ENCODE measurements around the gene AKNA.

Gene AKNA

GRCh38 chr9:114314256-114314867 is 73.4 kb downstream of the AKNA start:
- H3K36me3 Mint-ChIP-seq: no peaks in the 10 kb centered on the region
- H3K9me3 Mint-ChIP-seq: no peaks in the 10 kb centered on the region
- CTCF ChIA-PET: no interaction called here
- peaks cover 12% of the 10 kb centered on the region for H3K27me3 Mint-ChIP-seq
- H3K4me1 Mint-ChIP-seq: peaks cover 5% of the 10 kb centered on the region
- DNase-seq: no peak
- peak overlapping the region; percentile 64 for H3K27ac Mint-ChIP-seq
- no peak overlapping the region for H3K4me3 Mint-ChIP-seq

DNA sequence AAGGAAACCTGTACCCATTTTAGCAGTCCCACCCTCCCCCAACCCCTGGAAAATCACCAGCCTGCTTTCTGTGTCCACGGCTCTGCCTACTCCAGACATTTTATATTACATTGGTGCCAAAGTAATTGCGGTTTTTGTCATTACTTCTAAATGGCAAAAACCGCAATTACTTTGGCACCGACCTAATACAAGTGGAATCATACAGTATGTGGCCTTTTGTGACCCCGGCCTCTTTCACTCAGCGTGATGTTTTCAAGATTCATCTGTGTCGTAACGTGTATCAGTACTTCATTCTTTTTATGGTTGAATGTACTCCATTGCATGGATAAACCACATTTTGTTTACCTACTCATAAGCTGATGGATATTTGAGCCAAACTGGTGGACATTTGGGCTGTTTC is 74.6 kb downstream of the AKNA start:
- Mint-ChIP-seq H3K4me1 (peaks cover 4% of the 10 kb centered on the region), H3K36me3 (no peaks in the 10 kb centered on the region), H3K4me3 (no peak overlapping the region), H3K27ac (no peak overlapping the region), H3K27me3 (peaks cover 6% of the 10 kb centered on the region), H3K9me3 (no peaks in the 10 kb centered on the region)
- DNase-seq: no peak
- CTCF ChIA-PET: no interaction called here

DNA sequence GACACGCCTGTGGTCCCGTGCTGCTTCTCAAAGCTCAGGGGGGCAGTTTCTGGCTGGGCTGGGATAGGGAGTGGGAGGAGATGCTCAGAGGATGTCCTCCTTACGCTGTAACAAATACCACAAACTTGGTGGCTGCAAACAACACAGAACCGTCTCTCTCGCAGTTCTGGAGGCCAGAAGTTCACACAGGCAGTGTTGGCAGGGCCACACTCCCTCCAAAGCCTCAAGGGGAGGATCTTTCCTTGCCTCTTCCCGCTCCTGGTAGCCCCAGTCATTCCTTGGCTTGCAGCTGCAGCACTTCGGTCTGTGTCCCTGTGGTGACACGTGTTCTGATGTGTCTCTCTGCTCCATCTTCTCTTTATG is 75.3 kb downstream of the AKNA start:
- Mint-ChIP-seq H3K4me1 (no peaks in the 10 kb centered on the region), H3K4me3 (no peak overlapping the region), H3K27ac (no peak overlapping the region), H3K36me3 (no peaks in the 10 kb centered on the region), H3K9me3 (no peaks in the 10 kb centered on the region), H3K27me3 (peaks cover 9% of the 10 kb centered on the region)
- DNase-seq: no peak
- CTCF ChIA-PET: no interaction called here

- Mint-ChIP-seq H3K27me3 (peaks cover 10% of the 10 kb centered on the region), H3K27ac (no peak overlapping the region), H3K4me1 (no peaks in the 10 kb centered on the region), H3K9me3 (no peaks in the 10 kb centered on the region), H3K36me3 (no peaks in the 10 kb centered on the region), H3K4me3 (no peak overlapping the region)
- DNase-seq: no peak
- CTCF ChIA-PET: interaction anchor here (1.5 kb wide), 1 partner anchor 21 kb away, joined by 4 read pairs; no protein-coding TSS in a partner anchor
Observed at GRCh38 chr9:114311571-114312512, 75.9 kb downstream of the AKNA start.

DNA sequence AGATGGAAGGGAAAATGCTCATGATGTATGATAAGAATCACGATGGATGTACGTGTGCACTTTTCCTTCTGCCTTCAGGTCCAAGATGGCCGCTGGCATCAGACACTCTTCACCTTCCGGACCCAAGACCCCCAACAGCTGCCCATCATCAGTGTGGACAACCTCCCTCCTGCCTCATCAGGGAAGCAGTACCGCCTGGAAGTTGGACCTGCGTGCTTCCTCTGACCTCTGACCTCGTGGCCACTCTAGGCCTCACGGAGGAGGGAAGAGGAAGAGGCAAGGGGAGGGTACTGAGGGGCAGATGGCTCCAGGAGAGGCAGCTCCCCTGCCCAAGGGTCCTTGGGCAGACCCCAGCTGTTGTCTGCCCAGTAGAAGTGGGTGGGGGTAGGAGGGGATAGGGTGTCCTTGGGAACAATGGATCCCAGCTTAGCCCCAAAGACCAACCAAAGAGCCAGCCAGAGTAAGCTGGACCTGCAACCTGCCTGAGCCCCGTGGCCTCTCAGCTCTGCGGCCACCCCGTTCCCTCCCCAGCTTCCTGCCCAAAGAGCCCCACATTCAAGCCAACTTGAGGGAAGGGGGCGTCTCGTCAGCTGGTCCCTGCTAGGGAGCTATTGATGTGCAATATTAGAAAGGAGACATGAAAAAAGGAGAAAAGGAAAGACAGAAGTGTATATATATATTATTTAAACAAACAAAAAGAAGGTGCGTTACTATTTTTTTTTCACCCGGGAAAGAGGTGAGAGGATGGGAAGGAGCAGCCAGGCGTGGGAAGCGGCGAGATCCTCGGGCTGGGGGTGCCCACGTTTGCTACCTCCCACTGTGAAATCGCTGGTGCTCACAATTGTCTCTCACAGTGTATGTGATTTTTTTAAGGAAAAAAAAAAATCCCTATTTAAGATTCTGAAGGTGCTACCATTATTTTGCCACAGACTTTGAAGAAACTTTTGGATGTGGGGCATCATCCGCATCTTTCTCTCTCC is 77.0 kb downstream of the AKNA start:
- Mint-ChIP-seq H3K4me3 (no peak overlapping the region), H3K27ac (no peak overlapping the region), H3K9me3 (no peaks in the 10 kb centered on the region), H3K27me3 (peaks cover 12% of the 10 kb centered on the region), H3K4me1 (no peaks in the 10 kb centered on the region), H3K36me3 (no peaks in the 10 kb centered on the region)
- CTCF ChIA-PET: interaction anchor here (0.8 to 1.5 kb wide), 3 partner anchors 9 to 228 kb away, joined by 3 to 4 read pairs (median 3); no protein-coding TSS in a partner anchor
- DNase-seq: no peak

DNA sequence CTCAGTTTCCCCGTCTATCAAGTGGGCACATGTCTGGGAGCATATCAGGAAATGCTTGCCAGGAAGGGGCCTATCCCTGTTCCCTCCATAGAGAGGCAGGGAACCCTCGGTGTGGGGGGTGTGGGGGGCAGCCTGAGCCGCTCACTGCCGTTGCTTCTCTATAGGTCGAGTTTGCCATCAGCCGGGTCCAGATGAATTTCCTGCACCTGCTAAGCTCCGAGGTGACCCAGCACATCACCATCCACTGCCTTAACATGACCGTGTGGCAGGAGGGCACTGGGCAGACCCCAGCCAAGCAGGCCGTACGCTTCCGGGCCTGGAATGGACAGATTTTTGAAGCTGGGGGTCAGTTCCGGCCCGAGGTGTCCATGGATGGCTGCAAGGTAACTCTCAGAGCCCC is 78.7 kb downstream of the AKNA start:
- H3K4me3 Mint-ChIP-seq: no peak overlapping the region
- no peaks in the 10 kb centered on the region for H3K4me1 Mint-ChIP-seq
- H3K27me3 Mint-ChIP-seq: peaks cover 19% of the 10 kb centered on the region
- H3K27ac Mint-ChIP-seq: no peak overlapping the region
- no peaks in the 10 kb centered on the region for H3K9me3 Mint-ChIP-seq
- no peak for DNase-seq
- H3K36me3 Mint-ChIP-seq: no peaks in the 10 kb centered on the region
- CTCF ChIA-PET: interaction anchor here (0.9 to 1.6 kb wide), 3 partner anchors 12 to 227 kb away, joined by 3 read pairs; no protein-coding TSS in a partner anchor

GRCh38 chr9:114308361-114308950 is 79.3 kb downstream of the AKNA start:
- H3K4me1 Mint-ChIP-seq: no peaks in the 10 kb centered on the region
- H3K36me3 Mint-ChIP-seq: no peaks in the 10 kb centered on the region
- H3K9me3 Mint-ChIP-seq: no peaks in the 10 kb centered on the region
- CTCF ChIA-PET: interaction anchor here (1.6 kb wide), 1 partner anchor 12 kb away, joined by 3 read pairs; no protein-coding TSS in a partner anchor
- peaks cover 20% of the 10 kb centered on the region for H3K27me3 Mint-ChIP-seq
- no peak for DNase-seq
- H3K27ac Mint-ChIP-seq: no peak overlapping the region
- H3K4me3 Mint-ChIP-seq: no peak overlapping the region

DNA sequence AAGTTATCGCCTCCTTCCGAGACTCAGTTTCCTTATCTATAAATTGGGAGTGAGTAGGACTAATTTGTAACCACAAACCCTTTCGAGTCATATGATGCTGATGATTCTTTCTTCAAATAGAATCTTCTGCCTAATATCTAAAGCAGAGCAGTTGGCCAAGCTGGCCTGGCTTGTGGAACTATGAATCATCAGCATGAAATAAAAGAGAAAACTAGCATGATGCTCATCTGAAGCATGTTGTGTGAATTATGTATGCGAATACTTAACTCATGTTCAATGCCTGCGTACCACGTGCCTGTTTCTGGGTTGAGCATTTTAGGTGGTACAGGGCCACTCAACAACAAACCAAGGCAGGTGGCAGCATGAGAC is 79.9 kb downstream of the AKNA start:
- H3K27ac Mint-ChIP-seq: no peak overlapping the region
- no peaks in the 10 kb centered on the region for H3K36me3 Mint-ChIP-seq
- H3K4me1 Mint-ChIP-seq: no peaks in the 10 kb centered on the region
- no peaks in the 10 kb centered on the region for H3K9me3 Mint-ChIP-seq
- CTCF ChIA-PET: interaction anchor here (1.6 kb wide), 1 partner anchor 13 kb away, joined by 3 read pairs; no protein-coding TSS in a partner anchor
- H3K27me3 Mint-ChIP-seq: peaks cover 20% of the 10 kb centered on the region
- H3K4me3 Mint-ChIP-seq: no peak overlapping the region
- no peak for DNase-seq

DNA sequence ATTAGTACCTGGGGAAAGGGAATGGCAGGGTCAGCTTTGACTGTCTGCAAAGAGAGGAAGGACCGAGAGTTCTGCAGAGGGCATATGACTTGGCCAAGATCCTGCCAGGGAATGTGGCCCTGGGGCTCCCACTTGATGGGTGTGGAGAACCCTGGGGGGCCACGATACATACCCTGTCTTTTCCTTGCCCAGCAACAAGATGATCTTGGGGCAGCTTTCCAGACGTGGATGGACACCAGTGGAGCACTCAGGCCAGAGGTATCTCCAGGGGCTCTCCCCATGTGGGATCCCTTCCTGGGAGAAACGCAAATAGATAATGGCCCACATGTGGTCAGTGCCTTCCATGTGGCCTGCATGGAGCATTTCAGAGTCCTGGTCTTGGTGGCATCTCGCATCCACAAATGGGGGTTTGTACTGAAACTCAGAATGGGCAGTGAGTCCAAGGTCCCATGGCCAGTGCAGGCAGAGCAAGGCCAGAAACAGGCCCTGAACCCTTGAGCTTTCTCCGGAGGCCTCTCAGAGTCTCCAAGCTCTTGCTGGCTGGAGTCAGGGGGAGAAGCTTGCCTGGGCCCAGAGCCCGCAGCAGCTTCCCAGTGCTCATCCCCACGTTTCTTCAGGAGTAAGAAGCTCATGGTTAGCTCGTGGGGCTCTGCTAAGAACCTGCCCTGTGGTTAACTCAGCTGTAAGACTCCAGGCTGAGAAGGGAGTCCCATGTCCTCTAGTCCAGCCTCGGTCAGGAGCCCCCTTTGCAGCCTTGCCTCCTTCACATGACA is 83.2 kb downstream of the AKNA start:
- H3K9me3 Mint-ChIP-seq: no peaks in the 10 kb centered on the region
- peaks cover 20% of the 10 kb centered on the region for H3K27me3 Mint-ChIP-seq
- no peak overlapping the region for H3K27ac Mint-ChIP-seq
- no peak for DNase-seq
- no peaks in the 10 kb centered on the region for H3K4me1 Mint-ChIP-seq
- CTCF ChIA-PET: interaction anchor here (0.9 to 1.4 kb wide), 3 partner anchors 146 to 348 kb away, joined by 3 to 4 read pairs (median 3); no protein-coding TSS in a partner anchor
- no peak overlapping the region for H3K4me3 Mint-ChIP-seq
- H3K36me3 Mint-ChIP-seq: no peaks in the 10 kb centered on the region

DNA sequence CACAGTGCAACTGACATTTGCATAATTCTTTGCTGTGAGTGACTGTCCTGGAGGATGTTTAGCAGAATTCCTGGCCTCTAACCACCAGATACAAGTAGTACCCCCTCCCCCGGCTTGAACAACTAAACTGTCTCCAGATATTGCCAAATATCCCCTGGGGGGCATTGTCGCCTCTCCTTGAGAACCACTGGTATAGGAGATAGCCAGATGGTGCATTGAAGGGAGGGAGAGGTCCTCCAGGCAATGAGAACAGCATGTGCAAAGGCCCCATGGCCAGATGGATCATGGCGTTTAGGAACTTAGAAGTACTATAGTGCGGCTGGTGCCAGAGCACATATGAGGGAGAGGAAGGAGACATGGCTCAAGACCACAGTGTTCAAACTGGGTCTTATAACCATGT is 83.8 kb downstream of the AKNA start:
- Mint-ChIP-seq H3K9me3 (no peaks in the 10 kb centered on the region), H3K36me3 (no peaks in the 10 kb centered on the region), H3K4me3 (no peak overlapping the region), H3K27me3 (peaks cover 20% of the 10 kb centered on the region), H3K27ac (no peak overlapping the region), H3K4me1 (no peaks in the 10 kb centered on the region)
- DNase-seq: no peak
- CTCF ChIA-PET: interaction anchor here (1.2 to 1.4 kb wide), 2 partner anchors 146 to 349 kb away, joined by 3 to 4 read pairs; no protein-coding TSS in a partner anchor

DNA sequence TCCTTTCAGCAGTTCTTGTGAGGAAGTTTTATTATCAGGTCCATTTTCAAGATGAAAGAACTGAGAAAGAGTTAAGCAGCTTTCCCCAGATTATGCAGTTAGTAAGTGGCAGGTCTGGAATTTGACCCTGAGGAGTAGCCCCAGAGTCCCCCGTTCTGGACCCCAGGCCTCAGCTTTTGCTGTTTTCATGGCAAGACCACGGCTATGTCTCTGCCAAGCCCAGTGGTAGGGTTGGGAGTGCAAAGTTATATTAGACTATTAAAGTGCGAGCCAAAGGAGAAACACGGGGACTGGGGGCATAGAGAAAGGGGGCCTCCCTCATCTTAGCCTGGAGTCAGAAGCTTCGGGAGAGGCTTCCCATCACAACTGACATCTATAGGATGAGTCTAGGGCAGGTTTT is 84.2 kb downstream of the AKNA start:
- no peak for DNase-seq
- Mint-ChIP-seq H3K9me3 (no peaks in the 10 kb centered on the region), H3K27ac (no peak overlapping the region), H3K36me3 (no peaks in the 10 kb centered on the region), H3K27me3 (peaks cover 20% of the 10 kb centered on the region), H3K4me1 (no peaks in the 10 kb centered on the region), H3K4me3 (no peak overlapping the region)
- CTCF ChIA-PET: interaction anchor here (0.8 to 1.4 kb wide), 2 partner anchors 88 to 350 kb away, joined by 3 to 4 read pairs; no protein-coding TSS in a partner anchor

- Mint-ChIP-seq H3K4me1 (no peaks in the 10 kb centered on the region), H3K36me3 (no peaks in the 10 kb centered on the region), H3K4me3 (no peak overlapping the region), H3K27me3 (peaks cover 20% of the 10 kb centered on the region), H3K27ac (no peak overlapping the region), H3K9me3 (no peaks in the 10 kb centered on the region)
- no peak for DNase-seq
- CTCF ChIA-PET: interaction anchor here (0.8 kb wide), 1 partner anchor 88 kb away, joined by 3 read pairs; no protein-coding TSS in a partner anchor
Observed at GRCh38 chr9:114302727-114303126, 85.1 kb downstream of the AKNA start.
